NK-92 treated with Interleukin-12 subunit alpha and Interleukin-12 subunit beta, amount 100 ng/mL, for 24 hours (cell line): ENCODE results near the gene ALG12.
"Not testable (repeated sequence)": the region's sequence is repeated elsewhere in the genome, so short reads cannot be mapped to it uniquely, and the experiment has no call there.

Experiments
- DNase-seq: peaks from one replicate; lab custom pipeline; 2025; lab: John Stamatoyannopoulos, UW

ALG12 gene

DNA sequence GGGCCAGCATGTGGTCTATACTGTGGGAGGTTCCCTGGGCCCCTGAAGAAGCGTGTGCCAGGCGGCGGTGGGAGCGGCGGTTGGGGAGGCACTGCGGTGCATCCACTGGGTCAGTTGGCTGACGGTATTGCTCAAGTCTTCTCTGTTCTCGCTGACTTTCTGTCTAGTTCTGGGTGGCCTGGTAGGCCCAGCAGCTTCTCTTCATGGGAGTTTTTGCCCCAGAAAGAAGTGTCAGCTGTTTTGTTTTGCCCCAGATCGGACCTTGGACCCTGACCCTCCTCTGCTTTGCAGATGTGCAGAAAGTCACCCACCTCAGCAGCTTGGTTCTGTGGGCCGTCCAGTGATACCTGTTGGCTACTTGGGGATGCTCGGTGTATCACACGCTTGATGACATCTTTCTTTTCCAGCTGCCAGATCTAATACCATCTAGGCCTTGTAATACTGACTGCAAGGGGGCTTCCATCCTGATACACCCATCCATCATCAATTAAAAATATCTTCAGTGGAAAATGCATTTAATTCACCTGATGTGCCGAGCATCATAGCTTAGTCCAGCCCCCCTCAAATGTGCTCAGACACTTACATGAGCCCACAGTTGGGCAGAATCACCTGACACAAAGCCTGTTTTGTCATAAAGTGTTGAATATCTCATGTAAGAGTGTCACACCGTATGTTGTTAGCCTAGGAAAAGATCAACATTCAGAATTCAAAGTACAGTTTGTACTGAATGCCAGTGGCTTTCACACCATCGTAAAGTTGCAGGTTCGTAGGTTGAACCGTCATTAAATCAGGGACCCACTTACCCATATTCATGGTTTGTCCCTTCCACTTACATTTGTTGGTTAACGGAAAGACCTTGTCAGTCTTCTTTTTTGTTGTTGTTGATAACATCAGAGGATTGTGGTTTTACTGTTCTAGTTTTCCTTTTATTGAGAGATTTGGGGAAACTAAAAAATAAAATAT lies 50.7 kb downstream of the ALG12 start:
- no peak for DNase-seq

DNA sequence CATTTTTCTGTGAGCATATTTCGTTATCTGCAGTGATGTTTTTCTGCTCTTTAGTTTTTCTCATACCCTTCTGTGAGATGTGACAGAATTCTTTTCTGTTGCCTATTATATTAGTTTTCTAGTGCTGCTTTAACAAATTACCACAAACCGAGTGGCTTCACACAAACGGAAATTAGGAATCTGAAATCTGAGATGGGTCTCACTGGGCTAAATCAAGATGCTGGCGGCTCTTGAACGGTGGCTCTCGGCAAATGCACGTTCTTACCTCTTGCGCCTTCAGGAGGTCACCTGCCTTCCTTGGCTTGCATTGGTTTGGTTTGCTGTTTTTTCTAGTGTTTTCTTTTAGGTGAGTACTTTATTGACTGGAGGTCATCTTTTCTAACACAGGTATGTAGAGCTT lies 51.6 kb downstream of the ALG12 start:
- no peak for DNase-seq

DNA sequence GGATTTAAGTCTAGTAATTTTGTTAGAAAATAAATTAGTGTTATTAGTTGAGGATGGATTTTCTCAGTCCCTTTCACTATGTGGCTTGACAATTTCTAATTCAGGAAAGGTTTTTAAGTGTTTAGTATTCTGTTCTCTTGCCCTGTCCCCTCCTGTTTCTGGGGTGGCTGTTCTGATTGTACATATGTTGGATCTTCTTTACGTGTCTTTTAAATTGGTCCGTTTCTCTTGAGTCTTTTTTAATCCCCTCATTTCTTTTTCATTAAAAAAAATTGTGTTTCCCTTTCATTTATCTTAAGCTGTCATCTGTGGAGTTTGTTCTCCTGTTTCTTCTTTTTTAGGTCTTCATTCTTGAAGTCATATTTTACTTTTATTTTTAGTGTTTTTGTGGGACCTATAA lies 52.1 kb downstream of the ALG12 start:
- no peak for DNase-seq

DNA sequence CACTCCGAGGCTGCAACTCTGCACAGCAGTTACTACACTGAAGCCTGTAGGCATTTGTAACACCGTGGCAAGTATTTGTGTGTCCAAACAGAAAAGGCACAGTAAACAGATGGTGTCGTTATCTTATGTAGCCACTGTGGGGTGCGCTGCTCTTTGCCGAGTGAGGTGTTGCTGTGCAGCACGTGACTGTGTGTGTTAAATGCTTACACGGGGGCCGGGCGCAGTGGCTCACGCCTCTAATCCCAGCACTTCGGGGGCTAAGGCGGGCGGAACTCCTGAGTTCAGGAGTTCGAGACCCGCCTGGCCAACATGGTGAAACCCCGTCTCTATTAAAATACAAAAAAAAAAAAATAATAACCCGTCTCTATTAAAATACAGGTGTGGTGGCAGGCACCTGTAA lies 53.1 kb downstream of the ALG12 start:
- no peak for DNase-seq

DNA sequence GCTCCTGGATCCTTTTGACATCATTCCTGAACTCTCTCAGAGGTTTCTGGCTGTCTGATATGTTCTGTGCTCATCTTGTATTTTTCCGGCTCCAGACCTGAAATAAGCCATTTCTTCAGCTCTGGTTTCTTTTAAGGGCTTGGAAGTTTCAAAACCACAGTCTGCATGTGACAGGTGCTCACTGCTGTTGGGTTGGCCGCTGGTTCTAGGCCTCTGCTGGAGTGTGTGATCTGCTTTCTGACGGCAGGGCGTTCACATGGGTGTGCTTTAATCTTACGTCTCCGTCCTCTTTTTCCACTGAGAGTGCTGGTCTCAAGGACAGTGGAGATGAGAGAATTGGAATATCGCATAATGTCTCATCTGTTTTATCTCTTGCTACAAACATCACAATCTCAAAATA lies 54.3 kb downstream of the ALG12 start:
- DNase-seq = no peak

DNA sequence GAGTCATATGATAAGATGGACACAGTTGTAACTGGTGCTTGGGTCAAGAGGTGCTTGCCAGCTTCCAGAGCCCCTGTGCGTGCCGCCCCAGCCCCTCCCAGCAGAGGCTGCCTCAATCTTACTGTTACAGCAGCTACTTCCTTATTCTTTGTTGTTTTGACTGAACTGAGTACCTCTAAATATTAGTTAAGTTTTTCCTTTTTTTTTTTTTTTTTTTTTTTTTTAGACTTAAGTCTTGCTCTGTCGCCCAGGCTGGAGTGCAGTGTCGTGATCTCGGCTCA lies 55.8 kb downstream of the ALG12 start:
- no peak for DNase-seq

DNA sequence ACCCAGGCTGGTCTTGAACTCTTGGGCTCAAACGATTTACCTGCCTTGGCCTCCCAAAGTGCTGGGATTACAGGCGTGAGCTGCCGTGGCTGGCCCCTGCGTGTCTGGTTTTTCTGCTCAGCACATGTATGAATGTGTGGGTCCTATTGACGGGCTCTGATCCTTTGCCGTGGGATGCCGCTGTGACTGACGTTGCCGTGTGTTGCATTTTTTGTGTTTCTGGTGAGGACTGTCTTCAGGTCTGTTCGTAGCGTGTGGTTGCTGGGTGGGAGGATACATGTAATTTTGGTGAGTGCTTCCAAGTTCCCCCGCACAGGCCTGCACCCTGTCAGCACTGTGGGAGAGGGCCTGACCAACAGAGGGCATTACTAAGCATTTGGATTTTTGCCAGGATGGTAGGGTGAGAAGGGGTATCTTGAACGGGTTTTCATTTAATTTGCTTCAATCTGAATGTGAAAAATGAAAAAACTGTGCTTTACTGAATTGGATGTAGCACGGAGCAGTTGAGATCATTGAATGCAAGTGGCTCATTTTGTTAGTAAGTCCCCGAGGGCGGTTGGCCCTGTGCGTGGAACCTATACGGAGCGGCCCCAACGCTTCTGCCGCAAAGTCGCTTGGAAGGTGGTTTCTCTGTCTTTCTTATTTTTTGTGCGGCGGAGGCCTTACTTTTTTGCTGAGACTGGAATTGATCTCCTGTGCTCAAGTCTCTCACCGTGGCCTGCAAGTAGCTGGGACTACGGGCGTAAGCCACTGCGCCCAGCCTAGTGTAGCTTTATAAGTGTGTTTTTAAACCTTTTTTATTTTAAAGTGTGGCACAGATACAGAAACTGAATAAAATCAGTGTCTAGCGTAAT lies 56.4 kb downstream of the ALG12 start:
- DNase-seq = no peak

DNA sequence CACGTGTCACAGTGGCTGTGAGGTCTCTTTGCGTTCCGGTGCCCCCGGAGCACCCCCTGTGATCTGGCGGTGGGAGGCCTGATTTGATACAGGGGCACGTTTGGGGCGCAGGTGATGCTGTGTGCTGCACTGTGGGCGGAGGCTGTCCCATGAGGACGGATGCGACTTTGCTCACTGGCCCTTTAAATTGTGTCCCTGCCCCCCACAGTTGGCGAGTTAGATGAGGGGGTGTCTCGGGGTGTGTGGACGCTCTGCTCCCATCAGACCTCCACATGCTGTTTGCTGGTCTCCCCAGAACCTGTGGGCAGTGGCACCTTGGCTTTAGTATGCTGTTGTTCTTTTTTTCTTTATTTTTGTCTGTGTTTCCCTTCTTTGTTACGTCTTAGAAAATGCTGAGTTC lies 59.4 kb downstream of the ALG12 start:
- no peak for DNase-seq

DNA sequence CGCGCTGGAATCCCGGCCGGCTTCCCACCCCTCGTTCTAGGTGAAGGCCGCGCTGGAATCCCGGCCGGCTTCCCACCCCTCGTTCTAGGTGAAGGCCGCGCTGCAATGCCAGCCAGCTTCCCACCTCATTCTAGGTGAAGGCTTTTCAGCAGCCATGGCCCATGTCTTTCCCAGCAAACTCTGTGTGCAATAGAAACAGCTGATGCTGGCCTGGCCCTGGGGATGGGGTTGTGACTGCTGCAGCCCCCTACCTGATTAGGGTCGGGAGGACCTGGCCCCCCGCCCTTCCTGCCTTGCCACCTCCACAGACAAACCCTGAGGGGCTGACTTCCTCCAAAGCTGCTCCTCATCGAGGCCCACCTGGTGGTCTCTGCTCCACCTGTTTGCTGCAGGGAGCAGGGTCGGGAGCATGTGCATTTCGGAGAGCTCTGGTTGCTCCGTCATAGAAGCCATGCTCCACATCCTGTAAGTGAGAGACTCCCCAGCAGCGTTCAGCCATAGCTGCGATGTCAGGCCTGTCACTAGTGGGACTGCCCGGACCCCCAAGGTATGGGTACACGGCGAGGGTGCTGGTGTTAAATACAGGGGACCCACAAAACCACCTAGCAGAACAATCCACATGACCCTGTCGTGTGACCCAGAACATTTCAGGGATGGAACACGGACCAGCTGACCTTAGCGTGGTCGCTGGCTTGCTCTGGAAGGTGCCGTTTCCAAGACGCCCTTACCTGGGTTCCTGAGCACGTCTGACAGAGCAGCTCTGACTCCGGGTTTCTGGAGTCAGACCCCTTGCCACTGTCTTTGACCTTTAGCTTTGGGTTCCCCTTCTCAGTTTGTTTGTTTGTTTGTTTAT lies 61.2 kb downstream of the ALG12 start:
- DNase-seq = no peak

DNA sequence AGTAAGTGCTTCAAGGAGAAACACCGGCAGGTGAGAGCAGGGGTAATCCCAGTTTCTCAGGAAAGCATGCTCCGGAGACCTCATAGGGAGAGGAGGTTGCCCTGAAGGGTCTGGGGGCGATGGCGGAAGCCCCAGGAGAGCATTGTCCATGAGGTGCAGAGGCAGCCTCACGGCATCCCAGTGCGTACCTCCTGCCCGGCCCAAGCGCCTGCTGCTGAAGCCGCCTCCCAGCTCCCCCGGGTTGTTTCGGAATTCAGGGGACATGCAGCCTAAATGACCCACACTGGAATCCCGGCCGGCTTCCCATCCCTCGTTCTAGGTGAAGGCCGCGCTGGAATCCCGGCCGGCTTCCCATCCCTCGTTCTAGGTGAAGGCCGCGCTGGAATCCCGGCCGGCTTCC lies 61.9 kb downstream of the ALG12 start:
- DNase-seq = no peak

DNA sequence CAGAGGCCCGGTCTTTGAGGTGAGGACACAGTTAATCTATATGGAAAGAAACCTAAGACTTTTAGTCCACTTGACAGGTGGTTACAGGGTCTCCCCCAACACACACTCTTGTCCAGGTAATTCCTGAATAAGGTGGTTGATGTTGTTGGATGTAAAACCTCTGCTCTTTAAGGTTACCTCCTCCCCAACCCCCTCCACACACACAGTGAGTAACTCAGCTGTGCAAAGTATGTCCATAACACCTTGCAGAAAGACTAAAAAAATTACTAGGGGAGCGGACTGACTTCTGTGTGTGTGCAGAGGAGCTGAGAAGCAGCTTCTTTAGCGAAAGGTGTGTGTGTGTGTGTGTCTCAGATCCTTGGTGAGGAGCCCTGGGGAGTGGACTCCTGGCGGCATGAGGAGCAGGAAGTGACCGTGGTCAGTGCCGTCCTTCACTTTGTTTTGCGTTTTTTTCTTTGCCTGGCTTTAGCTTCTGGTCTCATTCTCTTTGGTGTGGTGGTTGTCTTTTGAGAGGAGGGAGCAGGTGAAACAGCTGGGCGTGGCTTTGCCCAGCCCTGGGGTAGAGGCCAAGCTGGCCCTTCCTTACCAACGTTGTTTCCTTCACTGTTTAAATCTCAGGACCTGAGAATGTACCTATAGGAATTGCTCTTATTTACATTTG lies 62.9 kb downstream of the ALG12 start:
- DNase-seq = no peak

DNA sequence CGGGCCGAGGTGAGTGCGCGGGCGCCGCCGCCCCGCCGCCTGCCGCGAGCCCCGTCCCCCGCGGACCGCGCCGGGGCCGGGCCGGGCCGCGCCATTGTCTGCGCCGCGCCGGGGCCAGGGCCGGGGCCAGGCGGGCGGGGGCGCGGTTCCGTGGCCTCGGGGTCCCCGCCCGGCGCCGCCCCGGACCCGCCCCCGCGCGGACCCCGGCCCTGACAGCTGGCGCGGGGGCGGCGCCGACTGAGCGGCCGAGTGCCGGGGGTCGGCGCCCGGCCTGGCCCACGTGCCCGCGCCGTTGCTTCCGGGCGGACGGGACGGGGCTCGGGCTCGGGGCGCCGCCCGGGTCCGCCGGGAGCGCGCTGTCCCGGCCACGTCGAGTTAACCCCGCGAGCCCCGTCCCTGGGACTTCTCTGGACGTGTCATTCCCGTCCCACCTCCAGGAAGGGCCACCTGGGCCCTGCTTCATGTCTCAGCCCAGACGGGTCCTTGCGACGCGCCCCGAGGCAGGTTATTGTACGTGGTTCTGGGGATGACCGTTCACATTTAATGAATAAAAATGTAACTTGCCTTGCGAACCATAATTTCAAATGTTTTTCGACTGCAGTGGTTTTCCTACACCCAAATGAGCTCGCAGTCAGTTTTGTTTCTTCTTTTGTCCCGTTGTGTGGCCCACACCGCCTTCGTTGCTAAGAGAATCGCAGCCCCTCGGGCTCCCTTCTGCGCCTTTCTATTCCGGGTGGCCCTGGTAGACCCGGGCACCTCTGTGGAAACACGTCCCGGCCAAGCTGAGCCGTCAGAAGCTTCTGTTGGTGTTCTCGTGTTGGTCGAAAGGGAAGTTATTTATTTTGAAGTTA lies 64.0 kb downstream of the ALG12 start:
- DNase-seq = peak; percentile 12

DNA sequence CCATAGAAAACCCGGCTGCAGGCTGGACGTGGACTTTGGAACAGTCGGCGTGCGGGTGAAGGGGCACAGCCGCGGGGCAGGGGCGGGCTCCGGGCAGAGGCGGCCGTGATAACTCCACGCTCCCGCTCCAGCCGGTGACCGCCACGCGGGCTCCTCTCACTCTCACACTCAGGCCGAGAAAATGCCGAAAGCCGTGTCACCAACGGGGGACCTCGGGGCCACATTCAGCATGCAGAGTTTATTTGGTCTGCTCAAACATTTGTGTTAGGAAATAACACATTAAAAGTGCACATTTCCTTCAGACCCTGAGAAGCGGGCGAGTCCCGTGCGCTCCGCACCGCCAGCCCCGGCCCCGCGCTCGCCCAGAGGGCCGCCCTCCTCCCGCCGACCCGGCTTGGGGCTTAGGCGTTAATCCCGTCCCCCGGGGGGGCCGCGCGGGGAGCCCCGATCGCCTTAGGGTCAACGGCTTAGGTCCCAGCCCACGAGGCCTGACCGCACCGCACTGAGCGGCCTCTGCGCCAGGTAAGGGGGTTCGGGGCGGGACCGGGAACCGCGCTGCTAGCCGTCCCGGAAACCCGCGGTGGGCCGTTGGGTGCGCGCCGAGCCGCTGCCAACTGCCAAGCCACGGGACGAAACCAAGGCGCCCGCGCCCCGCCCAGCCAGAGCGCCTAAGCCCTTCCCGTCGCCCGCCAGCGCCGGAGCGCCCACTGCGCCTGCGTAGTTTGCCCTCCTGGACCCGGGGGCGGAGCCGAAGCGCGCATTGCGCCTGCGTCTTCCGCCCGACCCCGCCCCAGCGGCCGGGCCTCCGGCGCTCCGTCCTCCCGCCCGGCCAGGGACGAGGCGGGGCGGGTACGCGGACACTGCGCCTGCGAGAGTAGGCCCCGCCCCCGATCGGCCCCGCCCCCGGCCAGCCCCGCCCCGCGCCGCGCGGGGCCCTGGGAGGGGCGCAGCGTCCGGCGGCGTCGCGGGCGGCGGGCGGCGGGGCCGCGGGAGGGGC lies 65.0 kb downstream of the ALG12 start, which contains the start of gene ZBED4:
ZBED4 (plus strand) TSS at position 947 of the 997 bp plus-strand sequence. CDS start 29,819 bp downstream, outside the sequence.
- DNase-seq = peak; percentile 94

DNA sequence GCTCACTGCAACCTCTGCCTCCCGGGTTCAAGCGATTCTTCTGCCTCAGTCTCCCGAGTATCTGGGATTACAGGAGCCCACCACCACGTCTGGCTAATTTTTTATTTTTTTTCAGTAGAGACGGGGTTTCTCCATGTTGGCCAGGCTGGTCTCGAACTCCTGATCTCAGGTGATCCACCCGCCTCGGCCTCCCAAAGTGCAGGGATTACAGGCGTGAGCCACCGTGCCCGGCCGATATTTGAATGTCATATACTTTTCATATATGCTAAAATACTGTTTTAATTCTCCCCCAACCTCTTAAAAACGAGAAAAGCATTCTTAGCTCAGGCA lies 65.7 kb downstream of the ALG12 start:
- DNase-seq = not testable (repeated sequence)

DNA sequence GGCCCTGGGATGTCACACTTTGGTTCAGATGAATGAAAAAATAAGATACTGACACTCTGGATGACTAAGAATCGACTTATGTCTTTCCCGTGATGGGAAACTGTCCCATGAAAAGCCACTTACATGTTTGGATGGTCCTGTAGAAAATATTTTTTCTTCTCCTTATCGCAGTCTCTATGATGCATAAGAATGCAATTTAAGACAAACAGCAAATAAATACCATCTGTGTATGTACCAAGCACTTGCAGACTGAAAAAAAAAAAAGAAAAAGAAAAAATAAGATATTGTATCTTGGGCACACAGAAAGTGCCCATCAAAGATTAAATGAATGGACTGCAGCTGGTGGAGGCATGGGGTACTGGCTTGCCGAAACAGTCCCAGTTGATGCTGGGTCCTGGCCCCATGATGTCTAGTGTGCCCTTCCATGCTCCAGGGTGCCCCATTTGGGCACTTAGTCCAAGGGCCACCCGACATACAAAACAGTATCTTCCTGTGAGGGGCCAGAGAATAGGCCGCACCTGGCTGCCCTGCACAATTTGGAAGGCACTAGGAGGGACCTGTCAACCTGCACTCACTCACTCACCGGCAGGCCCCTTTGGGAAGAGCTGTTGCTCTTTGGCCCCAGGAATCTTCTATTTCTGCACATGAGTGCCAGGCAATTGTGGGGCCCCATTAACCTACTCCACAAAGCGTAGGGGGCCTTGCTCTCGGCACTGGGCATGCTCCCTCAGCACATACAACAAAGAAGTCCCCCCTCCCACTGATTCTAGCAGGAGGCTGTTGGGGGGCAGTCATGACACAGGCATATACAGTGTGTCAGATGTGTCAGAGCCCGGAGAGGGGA lies 67.1 kb downstream of the ALG12 start:
- DNase-seq = no peak
